ENCODE data around the gene CYP1B1.
"Not testable (repeated sequence)": the region's sequence is repeated elsewhere in the genome, so short reads cannot be mapped to it uniquely, and the experiment has no call there.

DNA sequence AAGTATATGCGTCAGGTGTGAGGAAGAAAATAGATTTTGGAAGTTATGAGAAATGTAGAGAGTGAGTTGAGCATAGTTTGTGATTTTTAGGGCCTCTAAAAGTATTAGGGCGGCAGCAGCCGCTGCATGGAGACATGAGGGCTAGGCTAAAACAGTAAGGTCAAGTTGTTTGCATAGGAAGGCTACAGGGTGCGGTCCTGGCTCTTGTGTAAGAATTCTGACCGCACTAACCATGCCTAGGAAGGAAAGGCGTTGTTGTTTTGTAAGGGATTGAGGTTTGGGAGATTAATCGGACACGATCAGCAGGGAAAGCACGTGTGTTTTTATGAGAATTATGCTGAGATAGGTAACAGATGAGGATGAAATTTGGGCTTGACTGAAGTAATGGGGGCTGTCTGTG, 6.8 kb upstream of the CYP1B1 start:
- TF ChIP-seq, protein P1, sequence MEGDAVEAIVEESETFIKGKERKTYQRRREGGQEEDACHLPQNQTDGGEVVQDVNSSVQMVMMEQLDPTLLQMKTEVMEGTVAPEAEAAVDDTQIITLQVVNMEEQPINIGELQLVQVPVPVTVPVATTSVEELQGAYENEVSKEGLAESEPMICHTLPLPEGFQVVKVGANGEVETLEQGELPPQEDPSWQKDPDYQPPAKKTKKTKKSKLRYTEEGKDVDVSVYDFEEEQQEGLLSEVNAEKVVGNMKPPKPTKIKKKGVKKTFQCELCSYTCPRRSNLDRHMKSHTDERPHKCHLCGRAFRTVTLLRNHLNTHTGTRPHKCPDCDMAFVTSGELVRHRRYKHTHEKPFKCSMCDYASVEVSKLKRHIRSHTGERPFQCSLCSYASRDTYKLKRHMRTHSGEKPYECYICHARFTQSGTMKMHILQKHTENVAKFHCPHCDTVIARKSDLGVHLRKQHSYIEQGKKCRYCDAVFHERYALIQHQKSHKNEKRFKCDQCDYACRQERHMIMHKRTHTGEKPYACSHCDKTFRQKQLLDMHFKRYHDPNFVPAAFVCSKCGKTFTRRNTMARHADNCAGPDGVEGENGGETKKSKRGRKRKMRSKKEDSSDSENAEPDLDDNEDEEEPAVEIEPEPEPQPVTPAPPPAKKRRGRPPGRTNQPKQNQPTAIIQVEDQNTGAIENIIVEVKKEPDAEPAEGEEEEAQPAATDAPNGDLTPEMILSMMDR (IDR thresholded peaks at IDR 0.05) = not testable (repeated sequence)
- not testable (repeated sequence) for TF ChIP-seq POLR2A (IDR thresholded peaks at IDR 0.05)

Data from testis (tissue), 2 donors.